DND-41 (cell line): ENCODE measurements around the gene AMMECR1L.
"Not testable (repeated sequence)": the region's sequence is repeated elsewhere in the genome, so short reads cannot be mapped to it uniquely, and the experiment has no call there.

ENCODE experiments used
- EZH2 ChIP-seq: IDR thresholded peaks from 3 replicates; pipeline ENCODE4 v1.6.1; 2012; ENCODE audit warnings: borderline replicate concordance, low read depth, mild to moderate bottlenecking, moderate library complexity, low read length, inconsistent platforms; ENCODE audit not compliant: severe bottlenecking
- TF ChIP-seq, protein P1 (sequence below): IDR thresholded peaks from 2 replicates; pipeline ENCODE4 v1.5.1; 2012; ENCODE audit warnings: borderline replicate concordance, low read length, moderate library complexity, mild to moderate bottlenecking; ENCODE audit not compliant: poor library complexity, severe bottlenecking; ENCODE audit errors: extremely low read depth

- TF ChIP-seq, protein P1, sequence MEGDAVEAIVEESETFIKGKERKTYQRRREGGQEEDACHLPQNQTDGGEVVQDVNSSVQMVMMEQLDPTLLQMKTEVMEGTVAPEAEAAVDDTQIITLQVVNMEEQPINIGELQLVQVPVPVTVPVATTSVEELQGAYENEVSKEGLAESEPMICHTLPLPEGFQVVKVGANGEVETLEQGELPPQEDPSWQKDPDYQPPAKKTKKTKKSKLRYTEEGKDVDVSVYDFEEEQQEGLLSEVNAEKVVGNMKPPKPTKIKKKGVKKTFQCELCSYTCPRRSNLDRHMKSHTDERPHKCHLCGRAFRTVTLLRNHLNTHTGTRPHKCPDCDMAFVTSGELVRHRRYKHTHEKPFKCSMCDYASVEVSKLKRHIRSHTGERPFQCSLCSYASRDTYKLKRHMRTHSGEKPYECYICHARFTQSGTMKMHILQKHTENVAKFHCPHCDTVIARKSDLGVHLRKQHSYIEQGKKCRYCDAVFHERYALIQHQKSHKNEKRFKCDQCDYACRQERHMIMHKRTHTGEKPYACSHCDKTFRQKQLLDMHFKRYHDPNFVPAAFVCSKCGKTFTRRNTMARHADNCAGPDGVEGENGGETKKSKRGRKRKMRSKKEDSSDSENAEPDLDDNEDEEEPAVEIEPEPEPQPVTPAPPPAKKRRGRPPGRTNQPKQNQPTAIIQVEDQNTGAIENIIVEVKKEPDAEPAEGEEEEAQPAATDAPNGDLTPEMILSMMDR: not testable (repeated sequence)
- TF ChIP-seq EZH2: not testable (repeated sequence)
Observed at GRCh38 chr2:127907733-127908400, 22.1 kb upstream of the AMMECR1L start.
